HUES64 (cell line): ENCODE data around the gene PROB1.

Source experiments
- H3K27ac ChIP-seq: 2 replicates; pipeline ENCODE4 v1.7.0; 2013; ENCODE audit warnings: low read depth, low read length, inconsistent platforms
- H3K27me3 ChIP-seq: 2 replicates; pipeline ENCODE4 v1.6.1; 2013; ENCODE audit warnings: mild to moderate bottlenecking, low read length; ENCODE audit not compliant: insufficient read depth
- H3K36me3 ChIP-seq: 2 replicates; pipeline ENCODE4 v1.6.1; 2013; ENCODE audit warnings: mild to moderate bottlenecking, low read length; ENCODE audit not compliant: insufficient read depth
- H3K4me1 ChIP-seq: 2 replicates; pipeline ENCODE4 v1.6.1; 2013; ENCODE audit warnings: mild to moderate bottlenecking, low read length, moderate library complexity; ENCODE audit not compliant: insufficient read depth
- H3K4me3 ChIP-seq: 2 replicates; pipeline ENCODE4 v1.5.1; 2013; ENCODE audit warnings: mild to moderate bottlenecking, low read length, moderate library complexity
- H3K9ac ChIP-seq: 2 replicates; pipeline ENCODE4 v1.6.1; 2013; ENCODE audit warnings: mild to moderate bottlenecking, low read depth, low read length
- H3K9me3 ChIP-seq: 2 replicates; pipeline ENCODE4 v1.6.1; 2013; ENCODE audit warnings: low read depth, low read length; ENCODE audit not compliant: insufficient read depth
- WGBS: fragments of 150-250, 120-280 bp; methylation state at CpG from one replicate; pipeline ENCODE4 v1.1.7; 2013; ENCODE audit warnings: missing lambda C conversion rate; 5-methylcytosine and 5-hydroxymethylcytosine counted together

PROB1 gene

DNA sequence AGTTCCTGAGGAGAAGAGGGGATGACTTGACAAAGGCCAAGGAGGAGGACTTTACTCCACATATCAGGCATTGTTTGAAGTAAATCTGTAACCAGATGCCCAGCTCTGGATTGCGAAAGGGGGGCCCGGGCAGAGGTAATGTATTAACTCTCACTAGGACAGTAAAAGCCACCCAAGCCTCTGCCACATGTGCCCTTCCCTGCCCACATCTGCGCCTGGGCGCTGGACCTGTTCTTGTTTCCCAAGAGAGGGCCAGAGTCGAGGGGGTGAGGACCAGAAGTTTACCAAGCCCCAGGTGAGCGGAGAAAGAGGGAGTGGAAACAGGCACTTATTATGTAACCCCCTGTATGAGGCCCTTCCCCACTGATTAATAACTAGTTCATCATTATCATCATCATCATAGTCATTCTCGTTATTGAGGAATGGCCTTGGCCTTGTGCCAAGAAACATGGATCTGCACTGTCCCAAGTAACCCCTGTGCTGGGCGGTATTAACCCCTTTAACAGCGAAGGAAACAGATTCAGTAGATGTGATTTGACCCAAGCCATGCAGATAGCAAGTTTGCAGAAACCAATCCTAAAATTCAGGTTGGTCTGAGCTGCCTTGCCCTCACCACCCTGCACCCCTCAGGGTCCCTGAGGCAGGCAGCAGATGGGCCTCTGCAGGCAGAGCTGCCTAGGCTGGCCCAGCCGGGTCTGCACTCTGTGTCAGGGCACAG is 11.5 kb downstream of the PROB1 start, which contains the start of gene SLC23A1:
SLC23A1 (minus strand) TSS at position 23 of the 718 bp plus-strand sequence. CDS start 44 bp downstream, outside the sequence.
- H3K4me3 ChIP-seq: no peak within 1 kb of the TSS
- no peaks in the 10 kb centered on the region for H3K9me3 ChIP-seq
- 93% methylated on average over 10 of the region's 10 CpGs for WGBS

DNA sequence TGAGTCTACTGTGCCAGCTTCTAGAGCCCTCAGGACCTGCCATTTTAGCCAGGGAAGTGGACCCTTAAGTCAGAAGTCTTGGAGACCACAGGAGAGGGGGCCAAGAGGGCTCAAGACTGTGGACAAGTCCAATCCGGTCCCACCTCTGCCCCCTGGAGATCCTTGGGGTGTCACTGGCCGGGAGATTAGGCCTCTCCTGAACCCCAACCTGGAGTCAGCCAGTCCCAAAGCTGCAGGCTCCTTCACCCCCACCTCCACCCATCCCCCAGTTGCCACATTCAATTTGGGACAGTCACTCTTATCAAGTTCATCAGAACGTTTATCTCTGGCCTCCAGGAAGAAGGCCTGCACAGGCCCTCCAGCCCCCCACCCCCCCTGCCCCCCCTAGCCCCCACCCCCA is 12.1 kb downstream of the PROB1 start:
- 87% methylated on average over 3 of the region's 3 CpGs for WGBS
- H3K27ac ChIP-seq: no peak overlapping the region
- H3K36me3 ChIP-seq: no peaks in the 10 kb centered on the region
- no peak overlapping the region for H3K4me3 ChIP-seq
- no peak overlapping the region for H3K9ac ChIP-seq
- no peaks in the 10 kb centered on the region for H3K4me1 ChIP-seq
- no peaks in the 10 kb centered on the region for H3K27me3 ChIP-seq
- H3K9me3 ChIP-seq: no peaks in the 10 kb centered on the region

More for the DNA sequence above, 11.5 kb downstream of the PROB1 start, which contains the start of gene SLC23A1:
- H3K27me3 ChIP-seq: no peaks in the 10 kb centered on the region
- H3K9ac ChIP-seq: no peak within 1 kb of the TSS
- peaks cover 5% of the 10 kb centered on the region for H3K4me1 ChIP-seq
- H3K36me3 ChIP-seq: no peaks in the 10 kb centered on the region
- no peak within 1 kb of the TSS for H3K27ac ChIP-seq

DNA sequence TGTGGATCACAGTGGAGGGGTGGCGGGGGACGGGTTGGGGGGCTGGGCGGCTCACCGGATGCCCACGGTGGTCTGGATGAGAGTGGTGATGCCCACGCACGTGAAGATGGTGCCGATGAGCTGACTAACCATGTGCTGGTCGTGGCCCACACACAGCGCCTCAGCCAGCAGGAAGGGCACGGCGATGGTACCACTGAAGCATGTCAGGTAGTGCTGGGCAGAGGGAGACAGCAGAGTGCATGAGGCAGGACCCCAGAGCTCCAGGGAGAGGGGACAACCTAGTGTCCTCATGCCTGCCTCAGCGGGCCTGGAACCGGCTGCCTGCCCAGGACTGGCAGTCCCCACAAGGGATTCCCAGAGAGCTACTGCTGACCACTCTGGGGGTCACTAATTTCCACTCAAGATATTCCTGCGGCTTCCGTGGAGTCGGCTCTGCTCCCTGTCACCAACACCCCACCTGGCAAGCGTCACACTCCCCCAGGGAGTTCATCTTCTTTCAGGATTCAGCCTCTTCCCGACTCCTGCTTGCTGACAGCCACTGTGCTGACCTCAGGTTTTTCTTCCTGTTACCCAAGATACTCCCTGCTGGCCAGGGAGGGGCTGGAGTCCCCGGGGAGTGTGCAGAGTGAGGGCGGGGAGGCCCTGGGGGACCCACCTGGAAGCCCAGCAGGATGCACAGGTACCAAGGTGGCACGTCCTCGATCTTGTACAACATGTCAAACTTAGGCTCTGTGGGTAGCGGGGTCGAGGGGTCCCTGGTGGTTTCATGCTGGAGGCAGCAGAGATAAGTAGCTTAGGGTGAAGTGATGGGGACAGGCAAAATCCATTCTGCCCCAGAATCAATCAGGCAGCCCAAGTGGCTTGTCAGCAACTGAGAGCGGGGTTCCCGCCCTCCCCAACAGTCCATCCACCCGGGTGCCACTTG is 12.8 kb downstream of the PROB1 start:
- Histone ChIP-seq H3K9me3 (no peaks in the 10 kb centered on the region), H3K4me3 (no peak overlapping the region), H3K9ac (no peak overlapping the region), H3K27me3 (no peaks in the 10 kb centered on the region), H3K4me1 (no peaks in the 10 kb centered on the region), H3K27ac (no peak overlapping the region), H3K36me3 (no peaks in the 10 kb centered on the region)
- 90% methylated on average over 28 of the region's 28 CpGs for WGBS

DNA sequence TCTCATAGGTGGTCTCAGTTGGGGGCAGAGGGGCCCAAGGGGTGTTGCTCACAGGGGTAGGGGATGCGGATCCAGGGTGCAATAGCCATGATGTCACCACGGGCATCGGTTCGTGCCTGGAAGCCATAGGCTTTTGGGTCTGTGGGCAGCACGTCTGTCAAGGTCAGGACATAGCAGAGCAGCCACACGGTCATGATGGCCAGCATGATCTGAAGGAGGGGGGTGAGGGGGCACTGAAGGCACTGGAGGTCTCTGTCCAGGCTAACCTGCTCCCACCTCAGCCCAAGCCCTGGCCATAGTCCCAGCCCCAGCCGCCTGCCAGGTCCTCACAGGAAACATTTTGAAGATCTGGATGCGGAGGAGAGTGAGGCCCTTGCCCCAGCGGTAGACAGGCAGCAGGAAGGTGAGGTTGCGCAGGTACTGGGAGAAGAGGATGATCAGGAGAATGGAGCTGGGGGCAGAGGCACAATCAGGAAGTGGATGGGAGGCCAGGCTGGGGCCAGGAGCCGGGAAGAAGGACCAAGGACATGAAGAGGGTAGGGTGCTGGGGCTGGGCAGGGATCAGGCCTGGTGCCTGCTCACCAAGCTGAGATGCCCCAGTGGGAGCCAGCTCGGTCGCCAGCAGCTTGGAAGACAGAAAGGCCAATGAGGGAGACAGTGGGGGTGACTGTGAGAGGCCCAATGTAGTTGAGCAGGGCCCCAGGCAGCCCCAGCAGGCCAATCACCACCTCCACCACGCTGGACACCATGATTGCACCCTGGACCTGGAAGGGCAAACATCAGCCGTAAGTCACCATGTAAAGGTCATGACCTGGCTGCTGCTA is 15.1 kb downstream of the PROB1 start:
- Histone ChIP-seq H3K9ac (no peak overlapping the region), H3K27me3 (no peaks in the 10 kb centered on the region), H3K27ac (no peak overlapping the region), H3K4me3 (no peak overlapping the region), H3K9me3 (no peaks in the 10 kb centered on the region), H3K4me1 (no peaks in the 10 kb centered on the region), H3K36me3 (no peaks in the 10 kb centered on the region)
- WGBS: 95% methylated on average over 15 of the region's 15 CpGs

DNA sequence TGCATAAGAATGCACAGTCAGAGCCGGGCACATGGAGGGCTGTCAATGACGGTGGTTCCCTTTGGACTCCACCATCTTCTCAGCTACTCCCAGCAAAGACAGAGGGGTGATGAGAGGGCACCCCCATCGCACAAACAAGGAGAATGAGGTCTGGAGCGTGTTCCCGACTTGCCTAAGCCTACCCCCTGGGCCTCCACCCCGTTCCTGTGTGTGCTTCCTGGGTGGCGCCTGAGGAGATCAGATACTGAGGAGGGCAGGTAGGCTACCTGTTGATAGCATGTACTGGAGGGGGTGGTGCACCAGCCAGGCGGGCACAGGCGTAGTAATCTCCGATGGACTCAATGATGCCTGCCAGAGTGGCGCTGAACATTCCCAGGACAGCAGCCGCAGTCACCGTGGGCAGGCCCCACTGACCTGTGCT is 16.0 kb downstream of the PROB1 start:
- Histone ChIP-seq H3K9me3 (no peaks in the 10 kb centered on the region), H3K4me3 (no peak overlapping the region), H3K27me3 (no peaks in the 10 kb centered on the region), H3K36me3 (no peaks in the 10 kb centered on the region), H3K4me1 (no peaks in the 10 kb centered on the region), H3K9ac (no peak overlapping the region), H3K27ac (no peak overlapping the region)
- WGBS: 95% methylated on average over 13 of the region's 13 CpGs

- no peak overlapping the region for H3K9ac ChIP-seq
- H3K9me3 ChIP-seq: no peaks in the 10 kb centered on the region
- no peak overlapping the region for H3K4me3 ChIP-seq
- no peaks in the 10 kb centered on the region for H3K4me1 ChIP-seq
- no peaks in the 10 kb centered on the region for H3K36me3 ChIP-seq
- H3K27me3 ChIP-seq: no peaks in the 10 kb centered on the region
- 90% methylated on average over 47 of the region's 47 CpGs for WGBS
- no peak overlapping the region for H3K27ac ChIP-seq
These were observed 16.6 kb downstream of the PROB1 start for GRCh38 chr5:139378101-139378825.

DNA sequence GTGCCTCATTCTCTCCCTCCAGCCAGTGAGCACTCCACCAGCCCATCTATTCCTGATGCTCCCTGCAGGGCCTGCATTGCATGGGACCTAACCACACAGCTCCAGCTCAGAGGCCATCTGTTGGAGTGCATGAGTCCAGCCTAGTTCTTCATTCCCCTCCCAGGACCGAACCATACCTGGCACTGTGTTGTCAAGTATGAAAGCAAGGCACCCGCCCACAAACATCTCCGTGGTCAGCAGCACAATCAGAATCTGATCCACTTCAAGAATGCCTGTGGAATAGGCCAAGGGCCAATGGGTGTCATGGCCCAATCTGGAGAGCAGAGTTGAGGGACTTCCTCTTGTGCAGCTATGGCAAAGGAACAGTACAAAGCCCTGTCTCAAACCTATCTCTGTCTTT is 17.7 kb downstream of the PROB1 start:
- peaks cover 4% of the 10 kb centered on the region for H3K36me3 ChIP-seq
- no peak overlapping the region for H3K27ac ChIP-seq
- H3K9ac ChIP-seq: no peak overlapping the region
- no peak overlapping the region for H3K4me3 ChIP-seq
- no peaks in the 10 kb centered on the region for H3K4me1 ChIP-seq
- H3K27me3 ChIP-seq: no peaks in the 10 kb centered on the region
- H3K9me3 ChIP-seq: no peaks in the 10 kb centered on the region
- 93% methylated on average over 3 of the region's 3 CpGs for WGBS

- no peak overlapping the region for H3K9ac ChIP-seq
- H3K36me3 ChIP-seq: peaks cover 12% of the 10 kb centered on the region
- no peaks in the 10 kb centered on the region for H3K27me3 ChIP-seq
- no peak overlapping the region for H3K4me3 ChIP-seq
- H3K27ac ChIP-seq: no peak overlapping the region
- no peaks in the 10 kb centered on the region for H3K4me1 ChIP-seq
- WGBS: 95% methylated on average over 7 of the region's 7 CpGs
- H3K9me3 ChIP-seq: no peaks in the 10 kb centered on the region
These were observed 18.5 kb downstream of the PROB1 start for GRCh38 chr5:139376364-139376763.

- H3K4me1 ChIP-seq: no peaks in the 10 kb centered on the region
- no peak overlapping the region for H3K4me3 ChIP-seq
- 89% methylated on average over 2 of the region's 2 CpGs for WGBS
- no peak overlapping the region for H3K9ac ChIP-seq
- H3K27me3 ChIP-seq: no peaks in the 10 kb centered on the region
- no peaks in the 10 kb centered on the region for H3K9me3 ChIP-seq
- no peak overlapping the region for H3K27ac ChIP-seq
- peaks cover 20% of the 10 kb centered on the region for H3K36me3 ChIP-seq
These were observed 20.0 kb downstream of the PROB1 start for GRCh38 chr5:139374909-139375308.
